ENCODE results near the gene WDR62.

WDR62 gene

GRCh38 chr19:36010402-36010801 is 44.3 kb upstream of the WDR62 start:
- POLR2A ChIA-PET, result interaction anchor here (1.6 to 2.3 kb wide), 2 partner anchors 10 to 43 kb away, joined by 4 to 12 read pairs; partner anchors contain the start of gene THAP8
- no peak overlapping the region for H3K27ac ChIP-seq (ENCODE audit: extremely low read depth, low read depth, low read length)
- H3K4me1 ChIP-seq (ENCODE audit: control insufficient read depth, insufficient read depth, low read length), result peaks cover 21% of the 10 kb centered on the region
- CTCF ChIA-PET, result no interaction called here
- peaks cover 7 to 23% of the 10 kb centered on the region in 2 experiments; a peak in 2 of 3 replicates for H3K36me3 ChIP-seq (ENCODE audit: control insufficient read depth in 2 of 2, insufficient read depth in 1 of 2, low read length in 2 of 2)
- H3K4me3 ChIP-seq (ENCODE audit: low read depth, low read length), result no peak overlapping the region
- no peak for TF ChIP-seq ZNF830 (tag by site-specific recombination; IDR thresholded peaks at IDR 0.05; ENCODE audit: low read depth)
- TF ChIP-seq ZBTB49 (tag by site-specific recombination; IDR thresholded peaks at IDR 0.05; ENCODE audit: low read depth), result no peak
- no peak for TF ChIP-seq ZNF341 (tag by site-specific recombination; IDR thresholded peaks at IDR 0.05; ENCODE audit: low read depth)
- TF ChIP-seq IKZF3 (tag by site-specific recombination; IDR thresholded peaks at IDR 0.05), result no peak
- TF ChIP-seq ZNF48 (tag by site-specific recombination; IDR thresholded peaks at IDR 0.05), result no peak
- no peak for TF ChIP-seq ZNF10 (tag by site-specific recombination; IDR thresholded peaks at IDR 0.05)
- no peak for TF ChIP-seq KLF8 (tag by site-specific recombination; IDR thresholded peaks at IDR 0.05)
- TF ChIP-seq SP7 (tag by site-specific recombination; IDR thresholded peaks at IDR 0.05), result no peak
- no peak for TF ChIP-seq HOXD13 (CRISPR knock-in tag; IDR thresholded peaks at IDR 0.05; ENCODE audit: borderline replicate concordance)
- TF ChIP-seq ZNF24 (tag by site-specific recombination; IDR thresholded peaks at IDR 0.05), result no peak
- TF ChIP-seq ZNF664 (tag by site-specific recombination; IDR thresholded peaks at IDR 0.05), result no peak
- TF ChIP-seq ZNF274 (IDR thresholded peaks at IDR 0.05; ENCODE audit: low read length), result no peak
- no peak for TF ChIP-seq ZNF274 (tag by site-specific recombination; IDR thresholded peaks at IDR 0.05; ENCODE audit: borderline replicate concordance)
- no peak for TF ChIP-seq ZNF510 (tag by site-specific recombination; IDR thresholded peaks at IDR 0.05; ENCODE audit: insufficient replicate concordance)
- no peak for TF ChIP-seq ZNF184 (tag by site-specific recombination; IDR thresholded peaks at IDR 0.05)
- H3K9me3 ChIP-seq (ENCODE audit: control insufficient read depth, insufficient read depth, low read depth, low read length), result no peaks in the 10 kb centered on the region

GRCh38 chr19:36013280-36014011 is 41.3 kb upstream of the WDR62 start:
- Histone ChIP-seq H3K9me3 (ENCODE audit: control insufficient read depth, insufficient read depth, low read depth, low read length) (no peaks in the 10 kb centered on the region), H3K4me3 (ENCODE audit: low read depth, low read length) (peak overlapping the region; percentile 61), H3K36me3 (ENCODE audit: control insufficient read depth in 2 of 2, insufficient read depth in 1 of 2, low read length in 2 of 2) (peaks cover 20 to 37% of the 10 kb centered on the region in 2 experiments; a peak in 2 of 3 replicates), H3K4me1 (ENCODE audit: control insufficient read depth, insufficient read depth, low read length) (peaks cover 27% of the 10 kb centered on the region), H3K27ac (ENCODE audit: extremely low read depth, low read depth, low read length) (peak overlapping the region; percentile 75)
- POLR2A ChIA-PET, result interaction anchor here (0.6 to 2.2 kb wide), 37 partner anchors 9 to 1026 kb away, joined by 3 to 37 read pairs (median 5); partner anchors contain the start of genes APLP1, COX6B1, HSPB6 and LIN37
- CTCF ChIA-PET, result interaction anchor here (0.6 to 1.9 kb wide), 19 partner anchors 8 to 1739 kb away, joined by 3 to 11 read pairs (median 4); partner anchors contain the start of genes POLR2I, TBCB and THAP8
- no peak for TF ChIP-seq ZNF48 (tag by site-specific recombination; IDR thresholded peaks at IDR 0.05)
- TF ChIP-seq ZNF354C (tag by site-specific recombination; IDR thresholded peaks at IDR 0.05; ENCODE audit: borderline replicate concordance, low read depth), result no peak
- TF ChIP-seq ZNF777 (tag by site-specific recombination; IDR thresholded peaks at IDR 0.05; ENCODE audit: borderline replicate concordance), result 0 out of 2 replicates have a peak, but pooled peaks have one; percentile 24
- TF ChIP-seq ZNF37A (tag by site-specific recombination; IDR thresholded peaks at IDR 0.05), result no peak
- no peak for TF ChIP-seq GLI2 (tag by site-specific recombination; IDR thresholded peaks at IDR 0.05; ENCODE audit: borderline replicate concordance, low read depth)
- TF ChIP-seq ZNF660 (tag by site-specific recombination; IDR thresholded peaks at IDR 0.05), result peak; percentile 28; the same call in 1 of the 2 replicates
- no peak; the same call in 1 of the 2 replicates for TF ChIP-seq ZNF324 (tag by site-specific recombination; IDR thresholded peaks at IDR 0.05)
- TF ChIP-seq ZNF248 (tag by site-specific recombination; IDR thresholded peaks at IDR 0.05), result no peak
- TF ChIP-seq ZNF155 (tag by site-specific recombination; IDR thresholded peaks at IDR 0.05), result peak; percentile 70; the same call in 1 of the 2 replicates
- TF ChIP-seq ZNF626 (tag by site-specific recombination; IDR thresholded peaks at IDR 0.05), result no peak
- no peak for TF ChIP-seq ZNF133 (tag by site-specific recombination; IDR thresholded peaks at IDR 0.05)
- no peak for TF ChIP-seq ZNF394 (tag by site-specific recombination; IDR thresholded peaks at IDR 0.05; ENCODE audit: borderline replicate concordance)
- no peak for TF ChIP-seq ZNF561 (tag by site-specific recombination; IDR thresholded peaks at IDR 0.05; ENCODE audit: borderline replicate concordance)
- no peak for TF ChIP-seq ZNF785 (tag by site-specific recombination; IDR thresholded peaks at IDR 0.05)
- TF ChIP-seq SCRT1 (tag by site-specific recombination; IDR thresholded peaks at IDR 0.05; ENCODE audit: borderline replicate concordance), result no peak
- no peak for TF ChIP-seq ZNF792 (tag by site-specific recombination; IDR thresholded peaks at IDR 0.05)
- TF ChIP-seq ZNF600 (tag by site-specific recombination; IDR thresholded peaks at IDR 0.05), result 0 out of 2 replicates have a peak, but pooled peaks have one; percentile 43

Data from HEK293 (cell line).